ENCODE measurements around the gene TMTC2. TPM values are rescaled to one million over a fixed set of nuclear protein-coding genes. Genes with fewer than 3 reads are reported as not detected.

Gene TMTC2
- total RNA-seq, 1 donor from 2014 or later = 25.5 TPM

DNA sequence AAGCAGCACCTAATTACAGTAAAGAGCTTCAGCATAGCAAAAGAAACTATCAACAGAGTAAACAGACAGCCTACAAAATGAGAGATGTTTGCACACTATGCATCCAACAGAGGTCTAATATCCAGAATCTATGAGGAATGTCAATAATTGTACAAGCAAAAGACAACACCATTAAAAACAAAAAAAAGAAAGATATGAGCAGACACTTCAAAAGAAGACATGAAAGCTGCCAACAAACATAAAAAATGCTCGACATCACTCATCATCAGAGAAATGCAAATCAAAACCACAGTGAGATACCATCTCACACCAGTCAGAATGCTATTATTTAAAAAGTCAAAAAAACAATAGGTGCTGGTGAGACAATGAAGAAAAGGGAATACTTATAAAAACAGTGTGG is 273.1 kb downstream of the TMTC2 start:
- intact Hi-C loops (cut with DNase I) = no loop called here
- DNase-seq (ENCODE audit: low spot score) (no peak), ATAC-seq (no peak)

GRCh38 chr12:82961835-82962234 is 275.1 kb downstream of the TMTC2 start:
- intact Hi-C loops (cut with DNase I) = no loop called here
- DNase-seq (ENCODE audit: low spot score) (no peak), ATAC-seq (no peak)

GRCh38 chr12:82963956-82964355 is 277.2 kb downstream of the TMTC2 start:
- ATAC-seq (no peak), DNase-seq (ENCODE audit: low spot score) (no peak)
- intact Hi-C loops (cut with DNase I) = no loop called here

DNA sequence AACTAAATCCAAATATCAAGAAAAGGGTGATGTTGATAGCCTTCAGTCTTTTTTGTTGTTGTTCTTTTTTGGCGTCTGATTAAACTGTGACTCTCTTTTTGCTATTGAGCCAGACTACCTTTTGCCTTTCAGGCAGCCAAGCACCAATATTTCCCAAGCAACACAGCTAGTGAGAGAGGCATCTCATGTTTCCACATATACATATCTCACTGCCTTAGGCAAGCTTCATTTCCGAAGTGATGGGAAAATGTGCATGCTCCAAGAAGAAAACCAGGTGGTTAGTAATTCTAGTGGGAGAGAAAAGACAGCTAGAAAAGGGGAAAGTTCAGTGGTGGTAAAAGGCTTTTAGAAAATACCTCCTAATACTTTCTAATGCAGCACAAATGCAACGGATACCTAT is 277.7 kb downstream of the TMTC2 start:
- DNase-seq (ENCODE audit: low spot score) = no peak
- intact Hi-C loops (cut with DNase I) = no loop called here
- ATAC-seq = no peak

- intact Hi-C loops (cut with DNase I) = no loop called here
- no peak for DNase-seq (ENCODE audit: low spot score)
- ATAC-seq = no peak
Observed at GRCh38 chr12:82966001-82966559, 279.4 kb downstream of the TMTC2 start.

- no peak for ATAC-seq
- DNase-seq (ENCODE audit: low spot score) = no peak
- intact Hi-C loops (cut with DNase I) = no loop called here
Observed at GRCh38 chr12:82968631-82969367, 282.1 kb downstream of the TMTC2 start.

DNA sequence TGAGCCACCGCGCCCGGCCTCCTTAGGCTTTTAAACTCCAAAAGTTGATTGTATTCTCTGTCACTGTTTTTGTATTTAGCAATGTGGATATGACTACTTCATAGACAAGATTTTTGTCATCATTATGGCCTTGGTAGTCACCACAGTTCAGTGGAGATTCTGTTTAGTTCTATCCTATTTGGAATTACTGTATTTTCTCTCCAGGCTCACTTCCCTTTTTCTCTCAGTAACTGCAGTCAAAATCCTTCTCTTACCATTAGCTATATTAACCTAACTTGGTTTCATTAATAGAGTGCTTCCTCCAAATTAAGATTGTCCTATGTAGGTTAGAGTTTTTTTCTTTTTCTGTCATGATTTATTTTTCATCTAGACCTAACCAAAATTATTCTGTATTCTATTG is 283.9 kb downstream of the TMTC2 start:
- no peak for ATAC-seq
- DNase-seq (ENCODE audit: low spot score) = no peak
- intact Hi-C loops (cut with DNase I) = no loop called here

- DNase-seq (ENCODE audit: low spot score) (no peak), ATAC-seq (no peak)
- intact Hi-C loops (cut with DNase I) = no loop called here
Observed at GRCh38 chr12:82971584-82971983, 284.9 kb downstream of the TMTC2 start.

DNA sequence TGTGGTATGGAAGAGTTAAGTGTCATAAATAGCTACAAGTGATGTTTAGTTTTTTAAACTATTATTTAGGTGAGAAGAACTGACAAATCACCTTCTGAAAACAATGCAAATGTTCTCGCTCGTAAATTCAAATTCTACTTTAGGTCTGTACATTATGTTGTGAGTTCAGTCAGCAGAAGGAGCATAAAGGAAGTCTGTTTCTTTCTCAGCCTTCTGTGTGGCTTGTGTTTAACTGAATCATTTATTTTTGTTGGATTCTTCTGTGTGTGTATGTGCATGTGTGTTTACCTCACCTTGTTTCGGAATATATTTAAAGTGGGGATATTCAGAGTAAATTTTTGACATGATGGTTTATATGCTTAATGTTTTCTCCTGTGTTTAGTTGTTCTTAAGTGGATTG is 285.9 kb downstream of the TMTC2 start:
- no peak for DNase-seq (ENCODE audit: low spot score)
- intact Hi-C loops (cut with DNase I) = no loop called here
- no peak for ATAC-seq

DNA sequence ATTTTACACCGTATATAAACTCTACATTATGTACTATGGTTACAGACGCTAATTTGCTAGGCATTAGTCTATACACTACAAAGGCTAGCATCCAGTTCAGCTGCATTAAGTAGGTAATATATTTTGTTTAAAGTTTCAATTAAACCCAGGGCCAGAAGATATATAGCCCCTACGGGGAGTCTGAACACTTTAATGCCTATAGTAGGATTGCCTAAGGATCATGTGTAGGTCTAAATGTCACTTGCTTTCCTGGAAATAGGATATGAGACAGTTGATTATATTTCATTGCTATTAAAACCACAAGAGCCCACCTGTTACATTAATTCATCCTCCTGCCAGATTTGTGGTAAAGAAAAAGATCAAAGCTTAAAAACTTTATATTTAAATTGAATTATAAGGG is 286.9 kb downstream of the TMTC2 start:
- no peak for ATAC-seq
- DNase-seq (ENCODE audit: low spot score) = no peak
- intact Hi-C loops (cut with DNase I) = no loop called here

DNA sequence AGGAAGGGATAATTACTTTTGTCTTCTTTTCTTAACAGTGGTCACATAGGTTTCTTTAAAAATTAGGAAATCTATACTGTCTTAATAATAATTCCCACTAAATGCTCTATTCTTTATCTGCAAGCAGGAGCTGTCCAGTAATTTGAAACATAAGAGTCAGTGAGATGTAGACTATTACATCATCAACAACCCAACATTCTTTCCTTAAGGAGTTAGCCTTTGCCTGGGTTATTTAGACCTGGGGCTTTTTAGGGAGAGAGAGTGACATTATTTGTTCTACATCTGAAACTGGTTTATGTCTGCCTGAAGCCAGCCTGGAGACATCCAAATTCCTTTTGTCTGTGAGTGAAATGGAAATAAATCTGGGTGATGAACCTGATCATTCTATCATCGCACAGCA is 294.4 kb downstream of the TMTC2 start:
- no peak for ATAC-seq
- DNase-seq (ENCODE audit: low spot score) = no peak
- intact Hi-C loops (cut with DNase I) = loop anchor here (5.0 kb wide), 1 partner anchor 351 kb away; no protein-coding TSS in a partner anchor

DNA sequence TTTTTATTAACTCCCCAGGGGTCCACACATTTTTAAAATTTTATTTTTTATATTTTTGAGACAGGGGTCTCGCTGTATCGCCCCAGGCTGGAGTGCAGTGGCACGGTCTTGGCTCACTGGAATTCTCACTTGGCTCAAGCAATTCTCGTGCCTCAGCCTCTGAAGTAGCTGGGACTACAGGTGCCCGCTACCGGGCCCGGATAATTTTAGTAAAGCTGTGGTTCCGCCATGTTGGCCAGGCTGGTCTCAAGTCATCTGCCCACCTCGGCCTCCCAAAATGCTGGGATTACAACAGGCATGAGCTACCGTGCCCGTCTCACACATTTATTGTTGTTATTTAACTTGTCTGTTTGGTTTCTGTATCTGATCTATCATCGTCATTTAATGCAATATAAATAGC is 307.4 kb downstream of the TMTC2 start:
- intact Hi-C loops (cut with DNase I) = no loop called here
- DNase-seq (ENCODE audit: low spot score) = no peak
- ATAC-seq = no peak

DNA sequence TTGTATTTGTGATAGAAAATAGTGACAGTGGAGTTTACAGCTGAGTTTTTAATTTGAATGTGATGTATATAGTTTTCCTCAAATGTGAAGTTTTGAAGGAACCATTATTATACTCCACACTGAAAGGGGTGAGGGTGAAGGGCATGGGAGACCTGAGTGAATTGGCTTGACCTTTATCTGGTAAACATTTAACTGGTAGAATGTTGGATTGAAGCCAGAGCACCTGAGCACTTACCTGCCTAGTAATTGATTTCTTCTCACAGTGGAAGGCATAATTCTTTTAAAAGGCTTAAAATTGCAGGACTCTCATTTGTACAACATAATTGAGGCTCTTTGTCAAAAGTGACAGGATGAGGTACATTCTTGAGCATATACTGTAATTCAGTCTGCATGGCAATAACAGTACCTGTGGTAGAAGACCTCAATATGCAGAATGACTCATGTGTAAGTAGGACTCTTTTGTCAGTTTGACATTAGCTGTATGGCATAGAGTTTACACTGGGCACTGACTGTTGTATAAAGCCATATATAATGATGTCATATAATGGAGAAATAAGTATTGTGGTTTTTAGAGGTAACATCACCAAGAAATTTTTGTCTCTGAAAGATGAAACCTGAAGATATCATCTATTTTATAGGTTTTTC is 309.6 kb downstream of the TMTC2 start:
- intact Hi-C loops (cut with DNase I) = no loop called here
- ATAC-seq = no peak

DNA sequence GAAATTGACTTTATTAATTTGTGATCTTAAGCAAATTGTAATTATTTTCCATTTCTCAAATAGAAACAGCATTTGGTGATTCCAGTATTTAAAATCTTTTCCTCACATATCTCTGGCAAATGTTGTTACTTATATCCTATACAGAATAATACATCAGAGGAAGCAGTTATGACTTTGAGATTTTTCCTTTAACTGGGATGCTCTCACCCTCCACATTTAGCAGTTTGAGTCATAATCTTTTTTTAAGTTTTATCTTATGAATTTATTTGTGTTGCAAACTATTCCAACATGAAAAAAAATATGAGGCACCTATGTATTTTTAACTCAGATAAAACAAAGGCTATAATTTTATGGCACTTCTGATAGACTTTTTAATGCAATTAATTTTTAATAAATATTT is 311.8 kb downstream of the TMTC2 start:
- intact Hi-C loops (cut with DNase I) = no loop called here
- no peak for DNase-seq (ENCODE audit: low spot score)
- ATAC-seq = no peak

More for the DNA sequence above, 309.6 kb downstream of the TMTC2 start:
- no peak for DNase-seq (ENCODE audit: low spot score)

DNA sequence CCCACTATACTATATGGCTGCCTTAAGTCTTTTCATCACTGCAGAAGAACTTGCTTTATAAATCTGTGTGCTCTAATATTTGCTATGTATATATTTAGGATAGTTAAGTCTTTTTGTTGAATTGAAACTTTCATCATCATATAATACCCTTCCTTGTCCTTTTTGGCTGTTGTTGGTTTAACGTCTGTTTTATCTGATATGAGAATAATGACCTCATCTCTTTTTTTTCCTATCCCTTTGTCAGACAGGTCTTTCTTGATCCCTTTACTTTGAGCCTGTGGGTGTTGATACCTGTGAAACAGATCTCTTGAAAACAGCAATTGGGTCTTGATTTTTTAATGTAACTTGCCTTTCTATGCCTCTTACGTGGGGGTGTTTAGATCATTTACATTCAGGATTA is 316.3 kb downstream of the TMTC2 start:
- ATAC-seq = no peak
- no peak for DNase-seq (ENCODE audit: low spot score)
- intact Hi-C loops (cut with DNase I) = no loop called here

DNA sequence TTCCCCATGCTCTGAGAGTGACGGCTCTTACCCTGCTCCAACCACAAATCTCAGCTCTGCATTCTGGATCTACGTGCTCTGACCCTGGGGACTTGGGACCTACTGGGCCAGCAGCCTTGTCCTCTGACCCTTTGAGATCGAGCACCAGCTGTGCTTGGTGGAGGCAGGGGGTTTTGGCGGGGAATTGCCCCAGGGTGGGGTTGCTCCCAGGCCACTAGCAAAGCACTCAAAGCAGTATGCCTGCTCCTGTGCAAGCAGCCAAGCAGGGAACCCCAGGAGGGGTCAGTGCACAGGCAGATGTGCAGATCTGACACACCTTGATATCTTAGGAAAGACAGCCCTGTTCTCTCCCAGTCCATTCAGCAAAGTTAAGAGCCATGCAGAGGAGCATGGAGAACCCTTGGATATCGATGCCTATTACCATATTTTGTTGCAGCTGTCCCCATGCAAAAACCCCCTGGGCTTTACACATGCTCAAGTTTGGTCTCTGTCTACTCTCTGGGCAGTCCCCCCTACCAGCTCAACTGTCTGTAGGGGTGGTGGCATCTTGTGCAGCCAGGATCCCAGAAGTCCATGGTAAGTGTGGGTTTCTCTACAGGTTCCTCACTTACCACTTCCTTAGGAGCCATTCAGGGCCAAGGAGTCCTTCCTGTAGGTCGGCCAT is 319.0 kb downstream of the TMTC2 start:
- intact Hi-C loops (cut with DNase I) = no loop called here
- ATAC-seq = no peak
- no peak for DNase-seq (ENCODE audit: low spot score)

DNA sequence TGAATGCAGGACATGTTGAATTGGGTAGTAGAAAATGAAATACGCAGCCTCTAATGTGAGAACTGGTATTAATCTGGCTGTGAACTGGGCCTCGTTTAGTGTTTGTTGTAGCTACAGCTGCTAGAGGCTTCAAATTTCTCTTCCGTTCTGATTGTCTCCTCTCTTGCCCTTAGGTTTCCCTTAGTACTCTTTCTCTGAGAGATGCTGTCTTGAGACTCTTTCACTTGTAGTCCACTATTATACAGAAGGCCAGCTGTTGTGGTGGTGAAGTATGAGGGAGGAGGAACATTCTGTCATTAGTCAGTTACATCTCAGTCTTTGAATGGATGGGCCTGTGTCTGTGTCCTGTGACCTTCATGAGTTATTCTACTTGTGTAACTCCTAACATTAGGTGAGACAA is 322.0 kb downstream of the TMTC2 start:
- ATAC-seq (no peak), DNase-seq (ENCODE audit: low spot score) (no peak)
- intact Hi-C loops (cut with DNase I) = no loop called here

GRCh38 chr12:83010169-83010804 is 323.6 kb downstream of the TMTC2 start:
- ATAC-seq (no peak), DNase-seq (ENCODE audit: low spot score) (no peak)
- intact Hi-C loops (cut with DNase I) = no loop called here

DNA sequence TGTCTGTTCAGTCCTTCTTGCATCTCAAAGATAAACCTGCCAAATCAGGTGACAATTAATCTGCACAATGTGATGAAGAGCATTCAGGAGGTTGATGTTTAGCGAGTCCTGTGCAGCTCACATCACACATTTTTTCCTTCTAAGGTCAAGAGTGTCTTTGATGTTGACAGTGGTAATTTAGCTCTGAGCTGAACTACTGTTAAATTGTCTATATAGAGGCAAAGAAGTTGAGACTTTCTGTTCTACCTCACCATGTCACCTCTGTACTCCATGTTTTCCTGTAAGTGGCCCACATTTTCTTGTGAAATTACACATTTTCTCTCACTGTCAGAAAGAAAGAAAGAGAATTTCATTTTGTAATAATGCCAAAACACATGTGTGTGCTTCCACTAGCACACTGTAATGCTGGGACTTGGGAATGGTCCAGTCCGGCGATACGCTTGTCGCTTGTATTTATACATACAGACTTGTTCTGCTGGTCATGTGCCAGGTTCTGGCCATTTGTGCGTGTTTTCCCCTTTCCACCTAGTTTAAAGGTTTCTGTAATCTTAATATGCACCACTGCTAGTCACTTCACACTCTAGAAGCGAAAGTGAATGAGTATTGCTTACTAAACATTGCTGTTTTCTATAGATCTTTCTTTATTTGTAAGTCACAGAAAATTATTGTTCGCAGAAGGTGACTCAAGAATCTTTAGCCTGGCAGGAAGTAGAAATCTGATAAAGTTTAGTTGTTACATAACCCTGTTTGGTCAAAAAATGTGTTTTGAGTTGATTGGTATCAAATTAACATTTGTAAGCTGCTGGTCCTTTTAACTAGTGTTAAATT is 328.9 kb downstream of the TMTC2 start:
- DNase-seq (ENCODE audit: low spot score) (no peak), ATAC-seq (no peak)
- intact Hi-C loops (cut with DNase I) = no loop called here

Data from sciatic nerve (tissue), 2 donors.